AG08396 (cell line): ENCODE measurements around the gene MDK.

Experiments
- DNase-seq: peaks from one replicate; pipeline ENCODE4 v3.0.0; 2012; ENCODE audit warnings: low spot score, mixed read lengths

MDK gene

GRCh38 chr11:46381048-46381818 is at the start of gene MDK:
TSS of gene MDK (plus strand) at chr11:46381669. CDS start at chr11:46382058, 389 bp downstream.
- DNase-seq, result peak; percentile 72

GRCh38 chr11:46332093-46332567 is 49.3 kb upstream of the MDK start:
- no peak for DNase-seq

GRCh38 chr11:46332568-46333393 is 48.7 kb upstream of the MDK start:
- DNase-seq, result peak; percentile 52

- no peak for DNase-seq
Measured at GRCh38 chr11:46333394-46333947, 48.0 kb upstream of the MDK start.

GRCh38 chr11:46334211-46334610 is 47.3 kb upstream of the MDK start:
- no peak for DNase-seq

- no peak for DNase-seq
Measured at GRCh38 chr11:46335271-46335670, 46.2 kb upstream of the MDK start.

GRCh38 chr11:46335890-46336562 is 45.4 kb upstream of the MDK start:
- no peak for DNase-seq

- DNase-seq, result no peak
Measured at GRCh38 chr11:46336563-46337180, 44.8 kb upstream of the MDK start.

- DNase-seq, result no peak
Measured at GRCh38 chr11:46337626-46338345, 43.7 kb upstream of the MDK start.

GRCh38 chr11:46338636-46338987 is 42.9 kb upstream of the MDK start:
- no peak for DNase-seq

GRCh38 chr11:46338988-46339666 is 42.3 kb upstream of the MDK start:
- no peak for DNase-seq

GRCh38 chr11:46339816-46340215 is 41.7 kb upstream of the MDK start:
- peak; percentile 54 for DNase-seq

GRCh38 chr11:46341454-46341853 is 40.0 kb upstream of the MDK start:
- no peak for DNase-seq

GRCh38 chr11:46342239-46342638 is 39.2 kb upstream of the MDK start:
- DNase-seq, result no peak

- no peak for DNase-seq
Measured at GRCh38 chr11:46343520-46343919, 37.9 kb upstream of the MDK start.

GRCh38 chr11:46345131-46345597 is 36.3 kb upstream of the MDK start:
- no peak for DNase-seq

- no peak for DNase-seq
Measured at GRCh38 chr11:46345881-46346484, 35.5 kb upstream of the MDK start.

GRCh38 chr11:46346886-46347636 is 34.4 kb upstream of the MDK start, which contains the start of gene DGKZ:
TSS of gene DGKZ (plus strand) at chr11:46347463. CDS start at chr11:46347660, 197 bp downstream.
- peak; percentile 98 for DNase-seq

- DNase-seq, result no peak
Measured at GRCh38 chr11:46347637-46348311, 33.7 kb upstream of the MDK start.
